ENCODE measurements around the gene GDI2.
"Not testable (repeated sequence)": the region's sequence is repeated elsewhere in the genome, so short reads cannot be mapped to it uniquely, and the experiment has no call there.

- TF ChIP-seq, protein P1, sequence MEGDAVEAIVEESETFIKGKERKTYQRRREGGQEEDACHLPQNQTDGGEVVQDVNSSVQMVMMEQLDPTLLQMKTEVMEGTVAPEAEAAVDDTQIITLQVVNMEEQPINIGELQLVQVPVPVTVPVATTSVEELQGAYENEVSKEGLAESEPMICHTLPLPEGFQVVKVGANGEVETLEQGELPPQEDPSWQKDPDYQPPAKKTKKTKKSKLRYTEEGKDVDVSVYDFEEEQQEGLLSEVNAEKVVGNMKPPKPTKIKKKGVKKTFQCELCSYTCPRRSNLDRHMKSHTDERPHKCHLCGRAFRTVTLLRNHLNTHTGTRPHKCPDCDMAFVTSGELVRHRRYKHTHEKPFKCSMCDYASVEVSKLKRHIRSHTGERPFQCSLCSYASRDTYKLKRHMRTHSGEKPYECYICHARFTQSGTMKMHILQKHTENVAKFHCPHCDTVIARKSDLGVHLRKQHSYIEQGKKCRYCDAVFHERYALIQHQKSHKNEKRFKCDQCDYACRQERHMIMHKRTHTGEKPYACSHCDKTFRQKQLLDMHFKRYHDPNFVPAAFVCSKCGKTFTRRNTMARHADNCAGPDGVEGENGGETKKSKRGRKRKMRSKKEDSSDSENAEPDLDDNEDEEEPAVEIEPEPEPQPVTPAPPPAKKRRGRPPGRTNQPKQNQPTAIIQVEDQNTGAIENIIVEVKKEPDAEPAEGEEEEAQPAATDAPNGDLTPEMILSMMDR (optimal IDR thresholded peaks at IDR 0.05 in 1 of 3, IDR thresholded peaks at IDR 0.05 in 1 of 3, conservative IDR thresholded peaks at IDR 0.05 in 1 of 3; ENCODE audit: extremely low read depth in 1 of 3, insufficient read depth in 2 of 3, low read length in 3 of 3), result not testable (repeated sequence)
- TF ChIP-seq EZH2 (IDR thresholded peaks at IDR 0.05; ENCODE audit: low read length), result not testable (repeated sequence)
Measured at GRCh38 chr10:5846667-5847066, 33.4 kb upstream of the GDI2 start.

Data from keratinocyte (primary cell).